CD14-positive monocyte (primary cell): ENCODE results near the gene ADSS1. TPM values are rescaled to one million over a fixed set of nuclear protein-coding genes. Genes with fewer than 3 reads are reported as not detected.

ENCODE experiments used
- DNase-seq, 3 donors: peaks; one replicate each; pipeline ENCODE4 v3.0.0-alpha.2; 2011 to 2022
- H2AFZ ChIP-seq: 2 replicates; pipeline ENCODE4 v1.6.0; 2012; ENCODE audit warnings: mild to moderate bottlenecking, low read depth, low read length, inconsistent platforms; ENCODE audit not compliant: insufficient read depth, poor library complexity, severe bottlenecking
- H3K27ac ChIP-seq, 2 donors: 1 replicate in 1 of 2; 2 replicates in 1 of 2; pipeline ENCODE4 v1.5.1; 2012 to 2013; ENCODE audit warnings: low read length in 2 of 2, control low read depth in 1 of 2, inconsistent platforms in 1 of 2, low read depth in 1 of 2, mild to moderate bottlenecking in 1 of 2
- H3K27me3 ChIP-seq, 2 donors: one replicate each; pipeline versions ENCODE4 v1.6.0 to v1.6.1; 2011 to 2013; ENCODE audit warnings: low read length in 2 of 2; ENCODE audit not compliant: control insufficient read depth in 2 of 2, insufficient read depth in 2 of 2
- H3K36me3 ChIP-seq, 2 donors: replicated peaks in 1 of 2; 1 replicate in 1 of 2; 2 replicates in 1 of 2; pipeline versions ENCODE4 v1.5.1 to v1.6.1; 2012 to 2013; ENCODE audit warnings: low read length in 2 of 2, control low read depth in 1 of 2, inconsistent platforms in 1 of 2, mild to moderate bottlenecking in 1 of 2; ENCODE audit not compliant: insufficient read depth in 2 of 2, control insufficient read depth in 1 of 2
- H3K4me1 ChIP-seq, 2 donors: 1 replicate in 1 of 2; 2 replicates in 1 of 2; pipeline versions ENCODE4 v1.5.1 to v1.6.1; 2012 to 2013; ENCODE audit warnings: low read length in 2 of 2, control low read depth in 1 of 2, inconsistent platforms in 1 of 2, mild to moderate bottlenecking in 1 of 2, moderate library complexity in 1 of 2; ENCODE audit not compliant: insufficient read depth in 2 of 2, control insufficient read depth in 1 of 2
- H3K4me2 ChIP-seq: replicated peaks from 2 replicates; pipeline ENCODE3; 2012; ENCODE audit warnings: low read length, moderate library complexity, mild to moderate bottlenecking; ENCODE audit not compliant: poor library complexity, severe bottlenecking; ENCODE audit errors: extremely low read depth
- H3K4me3 ChIP-seq, 3 experiments: fragments of 200-600 bp in 1 of 3; sonication (generic) in 1 of 3; replicated peaks in 1 of 3; 1 replicate in 2 of 3; 2 replicates in 1 of 3; pipeline ENCODE4 v1.5.1; 2011 to 2013; ENCODE audit warnings: low read length in 3 of 3, mild to moderate bottlenecking in 3 of 3, control low read depth in 2 of 3, low read depth in 2 of 3, inconsistent platforms in 1 of 3, moderate library complexity in 1 of 3
- H3K79me2 ChIP-seq: 2 replicates; pipeline ENCODE4 v1.6.0; 2012; ENCODE audit warnings: mild to moderate bottlenecking, control low read depth, inconsistent platforms, low read length, moderate library complexity; ENCODE audit not compliant: insufficient read depth
- H3K9ac ChIP-seq: 2 replicates; pipeline ENCODE4 v1.6.0; 2017; ENCODE audit warnings: low read length, mild to moderate bottlenecking; ENCODE audit not compliant: insufficient read depth, poor library complexity, severe bottlenecking
- H3K9me3 ChIP-seq, 2 donors: replicated peaks in 1 of 2; 1 replicate in 1 of 2; 2 replicates in 1 of 2; pipeline versions ENCODE4 v1.5.1 to v1.6.1; 2012 to 2013; ENCODE audit warnings: low read length in 2 of 2, control low read depth in 1 of 2; ENCODE audit not compliant: control insufficient read depth in 1 of 2, insufficient read depth in 1 of 2
- H4K20me1 ChIP-seq: 2 replicates; pipeline ENCODE4 v1.6.0; 2012; ENCODE audit warnings: mild to moderate bottlenecking, low read length, control low read depth, moderate library complexity; ENCODE audit not compliant: insufficient read depth
- H3K27ac Mint-ChIP-seq, 7 donors: one replicate each; pipeline ENCODE4 v1.8.0; 2020; ENCODE audit warnings: mild to moderate bottlenecking in 7 of 7, mixed read lengths in 7 of 7, moderate library complexity in 6 of 7, inconsistent platforms in 2 of 7
- H3K27me3 Mint-ChIP-seq, 3 donors: one replicate each; pipeline ENCODE4 v1.8.0; 2021 to 2022; ENCODE audit warnings: low read depth in 3 of 3, mild to moderate bottlenecking in 3 of 3, mixed read lengths in 3 of 3, moderate library complexity in 3 of 3, inconsistent platforms in 1 of 3
- H3K36me3 Mint-ChIP-seq, 2 donors: one replicate each; pipeline ENCODE4 v1.8.0; 2020; ENCODE audit warnings: mixed read lengths in 2 of 2, inconsistent platforms in 1 of 2, mild to moderate bottlenecking in 1 of 2
- H3K4me1 Mint-ChIP-seq: one replicate; pipeline ENCODE4 v1.8.0; 2020; ENCODE audit warnings: mild to moderate bottlenecking, mixed read lengths
- H3K4me3 Mint-ChIP-seq, 2 donors: one replicate each; pipeline ENCODE4 v1.8.0; 2020; ENCODE audit warnings: mild to moderate bottlenecking in 2 of 2, mixed read lengths in 2 of 2, moderate library complexity in 1 of 2
- H3K9me3 Mint-ChIP-seq, 7 donors: one replicate each; pipeline ENCODE4 v1.8.0; 2020 to 2022; ENCODE audit warnings: mixed read lengths in 7 of 7, mild to moderate bottlenecking in 6 of 7, moderate library complexity in 6 of 7, inconsistent platforms in 2 of 7
- WGBS: methylation state at CpG from one replicate; pipeline ENCODE4 v1.1.5; 2013; ENCODE audit warnings: missing lambda C conversion rate; ENCODE audit not compliant: insufficient coverage; 5-methylcytosine and 5-hydroxymethylcytosine counted together
- intact Hi-C, 2 donors: fragments of 100-400 bp; cut with micrococcal nuclease; formaldehyde crosslinking; loops; one replicate each; pipeline versions ENCODE4 v1.15.0 to v1.15.1; 2023
- polyA plus RNA-seq, 3 donors: library from polyadenylated mRNA; depleted of rRNA in 1 of 3; unstranded in 2 of 3; stranded (reverse) in 1 of 3; fragments of 300-500 nt in 2 of 3; fragments of >200 nt in 1 of 3; fragmentation: Illumina TruSeq in 2 of 3; gene quantifications; 1 replicate in 2 of 3; 2 replicates in 1 of 3; pipeline ENCODE4 v1.2.3, GENCODE V29; 2012 to 2021
- TF ChIP-seq, protein P1 (sequence below): fragments of 200-600 bp; IDR thresholded peaks from one replicate; pipeline ENCODE4 v1.8.0; 2022; ENCODE audit warnings: antibody characterized with exemption, mild to moderate bottlenecking

The ADSS1 gene
- polyA plus RNA-seq, 3 donors, result 0.61 to 3.7 (median 0.64) TPM

DNA sequence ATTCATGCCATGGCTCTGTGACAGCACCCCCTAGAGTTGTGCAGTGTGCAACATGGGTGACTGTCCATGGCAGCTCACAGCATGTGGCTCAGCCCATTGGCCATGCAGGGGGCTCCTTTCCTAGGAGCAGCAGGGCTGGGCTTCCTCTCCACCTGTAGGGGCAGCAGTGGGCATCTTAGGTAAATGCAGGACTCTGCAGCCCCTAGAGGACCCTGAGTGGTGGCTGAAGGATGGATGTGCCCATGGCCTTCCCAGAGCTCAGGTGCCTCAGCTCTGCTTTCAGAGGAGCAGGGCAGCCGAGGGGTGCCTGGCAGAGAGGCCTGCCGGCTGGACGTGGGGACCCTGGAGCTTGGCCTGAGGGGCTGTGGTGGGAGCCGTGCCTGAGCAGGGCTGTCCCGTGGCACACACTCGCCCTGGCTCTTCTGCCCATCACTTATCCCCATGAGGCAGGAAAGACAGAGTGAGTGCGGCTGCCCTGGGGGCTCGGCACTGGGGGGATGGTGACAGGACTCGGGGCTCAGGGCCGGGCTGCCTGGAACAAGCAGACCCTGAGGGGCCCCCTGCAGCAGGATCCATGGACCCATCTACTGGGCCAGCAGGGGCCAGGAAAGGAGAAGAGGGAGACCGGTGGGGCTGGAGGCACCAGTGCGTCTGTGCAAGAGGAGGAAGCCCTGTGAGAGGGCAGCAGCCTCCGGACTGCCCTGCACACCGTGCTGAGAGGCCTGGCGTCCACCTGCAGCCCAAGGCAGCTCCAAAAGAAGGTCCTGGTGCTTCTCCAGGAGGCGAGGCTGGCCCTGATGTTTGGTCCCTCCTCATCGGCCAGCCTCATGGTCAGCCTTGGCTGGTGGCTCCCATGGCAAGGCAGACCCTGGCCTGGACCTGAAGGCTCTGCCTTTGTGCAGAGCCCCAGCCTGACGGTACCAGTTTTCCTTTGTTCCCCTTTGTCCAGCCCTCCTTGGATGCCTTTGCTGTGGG is 7.6 kb downstream of the ADSS1 start:
- intact Hi-C loops, result no loop called here

DNA sequence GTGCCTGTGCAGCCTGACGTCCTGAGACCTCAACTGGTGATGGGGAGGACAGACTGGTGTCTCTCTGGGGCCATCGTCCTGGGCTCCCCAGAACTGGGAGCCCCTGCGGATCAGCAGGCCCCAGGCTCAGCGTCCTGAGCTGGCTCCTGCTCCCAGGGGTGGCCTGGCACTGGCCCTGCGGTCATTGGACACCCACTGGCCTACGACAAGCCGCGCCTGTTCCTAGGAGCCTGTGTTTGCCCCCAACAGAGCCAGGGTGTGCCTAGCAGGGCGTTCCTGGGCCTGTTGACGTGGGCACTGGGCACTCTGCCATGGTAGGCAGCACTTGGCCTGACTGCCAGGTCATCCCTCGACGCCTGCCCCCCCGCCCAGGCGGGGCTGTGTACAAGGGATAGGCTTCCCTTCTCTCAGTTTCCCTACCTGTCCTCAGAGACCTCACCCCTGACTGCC is 8.4 kb downstream of the ADSS1 start:
- no peak overlapping the region for H3K9ac ChIP-seq
- peaks cover 12 to 13% of the 10 kb centered on the region in 2 donors for H3K4me1 ChIP-seq
- no peak for DNase-seq
- H3K27ac ChIP-seq, result no peak overlapping the region
- intact Hi-C loops, result no loop called here
- 85% methylated on average over 10 of the region's 14 CpGs for WGBS
- Mint-ChIP-seq H3K27me3 (peaks cover 0 to 10% (median 5%) of the 10 kb centered on the region in 3 donors), H3K27ac (no peak overlapping the region), H3K4me1 (peaks cover 11% of the 10 kb centered on the region), H3K9me3 (no peaks in the 10 kb centered on the region), H3K36me3 (no peaks in the 10 kb centered on the region), H3K4me3 (no peak overlapping the region)
- H3K27me3 ChIP-seq, result no peaks in the 10 kb centered on the region
- H3K4me2 ChIP-seq, result no peak overlapping the region
- H3K9me3 ChIP-seq, result no peaks in the 10 kb centered on the region
- no peak overlapping the region for H2AFZ ChIP-seq
- no peaks in the 10 kb centered on the region for H4K20me1 ChIP-seq
- TF ChIP-seq, protein P1, sequence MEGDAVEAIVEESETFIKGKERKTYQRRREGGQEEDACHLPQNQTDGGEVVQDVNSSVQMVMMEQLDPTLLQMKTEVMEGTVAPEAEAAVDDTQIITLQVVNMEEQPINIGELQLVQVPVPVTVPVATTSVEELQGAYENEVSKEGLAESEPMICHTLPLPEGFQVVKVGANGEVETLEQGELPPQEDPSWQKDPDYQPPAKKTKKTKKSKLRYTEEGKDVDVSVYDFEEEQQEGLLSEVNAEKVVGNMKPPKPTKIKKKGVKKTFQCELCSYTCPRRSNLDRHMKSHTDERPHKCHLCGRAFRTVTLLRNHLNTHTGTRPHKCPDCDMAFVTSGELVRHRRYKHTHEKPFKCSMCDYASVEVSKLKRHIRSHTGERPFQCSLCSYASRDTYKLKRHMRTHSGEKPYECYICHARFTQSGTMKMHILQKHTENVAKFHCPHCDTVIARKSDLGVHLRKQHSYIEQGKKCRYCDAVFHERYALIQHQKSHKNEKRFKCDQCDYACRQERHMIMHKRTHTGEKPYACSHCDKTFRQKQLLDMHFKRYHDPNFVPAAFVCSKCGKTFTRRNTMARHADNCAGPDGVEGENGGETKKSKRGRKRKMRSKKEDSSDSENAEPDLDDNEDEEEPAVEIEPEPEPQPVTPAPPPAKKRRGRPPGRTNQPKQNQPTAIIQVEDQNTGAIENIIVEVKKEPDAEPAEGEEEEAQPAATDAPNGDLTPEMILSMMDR, result no peak
- no peaks in the 10 kb centered on the region for H3K79me2 ChIP-seq
- H3K36me3 ChIP-seq, result no peaks in the 10 kb centered on the region
- no peak overlapping the region for H3K4me3 ChIP-seq

More for the DNA sequence above, 7.6 kb downstream of the ADSS1 start:
- peaks cover 12% of the 10 kb centered on the region in 2 donors for H3K4me1 ChIP-seq
- H3K9me3 ChIP-seq, result no peaks in the 10 kb centered on the region
- 93% methylated on average over 16 of the region's 18 CpGs for WGBS
- H2AFZ ChIP-seq, result no peak overlapping the region
- Mint-ChIP-seq H3K27ac (no peak overlapping the region), H3K36me3 (no peaks in the 10 kb centered on the region), H3K27me3 (peaks cover 0 to 9% (median 6%) of the 10 kb centered on the region in 3 donors), H3K4me1 (peaks cover 11% of the 10 kb centered on the region), H3K9me3 (no peaks in the 10 kb centered on the region), H3K4me3 (no peak overlapping the region)
- H3K36me3 ChIP-seq, result no peaks in the 10 kb centered on the region
- TF ChIP-seq, protein P1, result no peak
- H3K9ac ChIP-seq, result no peak overlapping the region
- H3K27me3 ChIP-seq, result no peaks in the 10 kb centered on the region
- no peaks in the 10 kb centered on the region for H3K79me2 ChIP-seq
- H3K27ac ChIP-seq, result no peak overlapping the region
- H3K4me2 ChIP-seq, result no peak overlapping the region
- no peak for DNase-seq
- H3K4me3 ChIP-seq, result no peak overlapping the region
- no peaks in the 10 kb centered on the region for H4K20me1 ChIP-seq
